Measurements from ENCODE around the gene AKR1C2.

- no peak for TF ChIP-seq CTCF (IDR thresholded peaks at IDR 0.05)
- no peak for TF ChIP-seq POLR2A (IDR thresholded peaks at IDR 0.05)
- no peak for TF ChIP-seq POLR2AphosphoS5 (IDR thresholded peaks at IDR 0.05)
Observed at GRCh38 chr10:5042922-5043321, 39.3 kb upstream of the AKR1C2 start.
